PC-9 (cell line): ENCODE results near the gene PDE1C. TPM values are rescaled to one million over a fixed set of nuclear protein-coding genes. Genes with fewer than 3 reads are reported as not detected.

ENCODE experiments used
- BruUV-seq: library from RNA; stranded (reverse); fragments of 400-500 nt; replicated peaks from 2 replicates; lab custom pipeline; 2021; lab: Mats Ljungman, UMichigan
- CTCF ChIA-PET: fragments of 300-600 bp; sonication (Branson Sonifier 250); formaldehyde crosslinking; loops from one replicate; lab custom pipeline; 2022; ENCODE audit warnings: antibody characterized with exemption; lab: Charles Lee
- POLR2A ChIA-PET: fragments of 300-600 bp; sonication (Branson Sonifier 250); formaldehyde crosslinking; loops from one replicate; lab custom pipeline; 2022; ENCODE audit warnings: antibody characterized with exemption; ENCODE audit not compliant: unreplicated experiment; lab: Charles Lee
- DNase-seq, 2 experiments: peaks; one replicate each; pipeline versions ENCODE4 v3.0.0 to v3.0.0-alpha.2; 2015 to 2022; ENCODE audit warnings: mixed read lengths in 1 of 2
- H2AFZ ChIP-seq: fragments of 200-600 bp; sonication (generic); 2 replicates; pipeline ENCODE4 v1.8.1; 2017; ENCODE audit warnings: antibody characterized with exemption
- H3F3A ChIP-seq: fragments of 200-600 bp; sonication (generic); 2 replicates; pipeline ENCODE4 v1.8.1; 2017; ENCODE audit warnings: antibody characterized with exemption, mild to moderate bottlenecking, low read depth; ENCODE audit not compliant: insufficient read depth
- H3K27ac ChIP-seq: fragments of 200-600 bp; sonication (generic); 2 replicates; pipeline ENCODE4 v1.6.1; 2016; ENCODE audit warnings: mixed run types
- H3K27me3 ChIP-seq: fragments of 200-600 bp; sonication (generic); 2 replicates; pipeline ENCODE4 v1.6.1; 2016; ENCODE audit warnings: low read depth, mixed run types; ENCODE audit not compliant: insufficient read depth
- H3K36me3 ChIP-seq: fragments of 200-600 bp; sonication (generic); 2 replicates; pipeline ENCODE4 v1.6.1; 2016; ENCODE audit warnings: low read depth, mixed run types
- H3K4me1 ChIP-seq: fragments of 200-600 bp; sonication (generic); replicated peaks from 2 replicates; pipeline ENCODE4 v1.6.1; 2016; ENCODE audit warnings: mixed run types; ENCODE audit not compliant: insufficient read depth
- H3K4me2 ChIP-seq: fragments of 200-600 bp; sonication (generic); 2 replicates; pipeline ENCODE4 v1.6.1; 2017; ENCODE audit warnings: mixed run types
- H3K4me3 ChIP-seq: fragments of 200-600 bp; sonication (generic); 2 replicates; pipeline ENCODE4 v1.6.1; 2016; ENCODE audit warnings: mixed run types
- H3K79me2 ChIP-seq: fragments of 200-600 bp; sonication (generic); 2 replicates; pipeline ENCODE4 v1.6.1; 2017; ENCODE audit warnings: low read depth, mixed run types
- H3K9me2 ChIP-seq: fragments of 200-600 bp; sonication (generic); 2 replicates; pipeline ENCODE4 v1.8.1; 2017; ENCODE audit warnings: mild to moderate bottlenecking; ENCODE audit not compliant: insufficient read depth
- H3K9me3 ChIP-seq: fragments of 200-600 bp; sonication (generic); 2 replicates; pipeline ENCODE4 v1.8.1; 2016; ENCODE audit warnings: low read depth; ENCODE audit not compliant: insufficient read depth
- H4K20me1 ChIP-seq: fragments of 200-600 bp; sonication (generic); 2 replicates; pipeline ENCODE4 v1.8.1; 2017; ENCODE audit not compliant: insufficient read depth
- CTCF ChIP-seq: fragments of 200-600 bp; sonication (generic); conservative IDR thresholded peaks from 2 replicates; pipeline ENCODE4 v1.6.1; 2017; ENCODE audit warnings: mixed run types, antibody characterized with exemption, mild to moderate bottlenecking, moderate library complexity
- EZH2 ChIP-seq: fragments of 200-600 bp; sonication (generic); IDR thresholded peaks from 2 replicates; pipeline ENCODE4 v1.8.0; 2017; ENCODE audit warnings: antibody characterized with exemption, low read depth
- intact Hi-C: fragments of 100-400 bp; cut with micrococcal nuclease; formaldehyde crosslinking; loops from one replicate; pipeline ENCODE4 v1.10.0; 2022; ENCODE audit not compliant: unreplicated experiment
- total RNA-seq: library from RNA; stranded (reverse); gene quantifications from 2 replicates; pipeline ENCODE4 v1.2.3, GENCODE V29; 2021

Gene PDE1C
- total RNA-seq, 1 experiment from 2014 or later = 1.7 TPM

- H3K27me3 ChIP-seq = no peaks in the 10 kb centered on the region
- H3F3A ChIP-seq = no peaks in the 10 kb centered on the region
- DNase-seq = no peak
- no peaks in the 10 kb centered on the region for H3K9me2 ChIP-seq
- H2AFZ ChIP-seq = no peak overlapping the region
- TF ChIP-seq CTCF (no peak), EZH2 (no peak)
- H3K9me3 ChIP-seq = no peaks in the 10 kb centered on the region
- no peak overlapping the region for H3K4me3 ChIP-seq
- ChIA-PET CTCF (no interaction called here), POLR2A (no interaction called here)
- H3K27ac ChIP-seq = no peak overlapping the region
- intact Hi-C loops = no loop called here
- no peaks in the 10 kb centered on the region for H3K4me1 ChIP-seq
- no peak overlapping the region for H3K4me2 ChIP-seq
- H3K79me2 ChIP-seq = no peaks in the 10 kb centered on the region
- no peaks in the 10 kb centered on the region for H3K36me3 ChIP-seq
- no TSS peak for BruUV-seq
- H4K20me1 ChIP-seq = no peaks in the 10 kb centered on the region
These were observed 177.9 kb downstream of the PDE1C start for GRCh38 chr7:31892099-31892829.

GRCh38 chr7:31890766-31891165 is 179.4 kb downstream of the PDE1C start:
- H3K9me2 ChIP-seq = no peaks in the 10 kb centered on the region
- BruUV-seq = no TSS peak
- TF ChIP-seq CTCF = no peak
- no peak for TF ChIP-seq EZH2
- CTCF ChIA-PET = no interaction called here
- H3K4me3 ChIP-seq = no peak overlapping the region
- H3K4me1 ChIP-seq = no peaks in the 10 kb centered on the region
- H3K27me3 ChIP-seq = no peaks in the 10 kb centered on the region
- no peaks in the 10 kb centered on the region for H3K36me3 ChIP-seq
- intact Hi-C loops = no loop called here
- H3F3A ChIP-seq = no peaks in the 10 kb centered on the region
- no peak overlapping the region for H3K4me2 ChIP-seq
- H2AFZ ChIP-seq = no peak overlapping the region
- no peaks in the 10 kb centered on the region for H4K20me1 ChIP-seq
- H3K27ac ChIP-seq = no peak overlapping the region
- POLR2A ChIA-PET = no interaction called here
- no peak for DNase-seq
- H3K9me3 ChIP-seq = no peaks in the 10 kb centered on the region
- H3K79me2 ChIP-seq = no peaks in the 10 kb centered on the region

GRCh38 chr7:31890198-31890597 is 180.0 kb downstream of the PDE1C start:
- POLR2A ChIA-PET = no interaction called here
- Histone ChIP-seq H3K27ac (no peak overlapping the region), H3K36me3 (no peaks in the 10 kb centered on the region), H3F3A (no peaks in the 10 kb centered on the region), H2AFZ (no peak overlapping the region), H3K4me3 (no peak overlapping the region), H4K20me1 (no peaks in the 10 kb centered on the region), H3K4me2 (no peak overlapping the region), H3K4me1 (no peaks in the 10 kb centered on the region), H3K9me3 (no peaks in the 10 kb centered on the region), H3K79me2 (no peaks in the 10 kb centered on the region), H3K9me2 (no peaks in the 10 kb centered on the region), H3K27me3 (no peaks in the 10 kb centered on the region)
- intact Hi-C loops = no loop called here
- CTCF ChIA-PET = no interaction called here
- no TSS peak for BruUV-seq
- TF ChIP-seq CTCF = no peak
- no peak for DNase-seq
